ENCODE results near the gene CDK4. TPM values are rescaled to one million over a fixed set of nuclear protein-coding genes. Genes with fewer than 3 reads are reported as not detected.

The CDK4 gene
- total RNA-seq, 1 experiment from 2014 or later = 218 TPM

DNA sequence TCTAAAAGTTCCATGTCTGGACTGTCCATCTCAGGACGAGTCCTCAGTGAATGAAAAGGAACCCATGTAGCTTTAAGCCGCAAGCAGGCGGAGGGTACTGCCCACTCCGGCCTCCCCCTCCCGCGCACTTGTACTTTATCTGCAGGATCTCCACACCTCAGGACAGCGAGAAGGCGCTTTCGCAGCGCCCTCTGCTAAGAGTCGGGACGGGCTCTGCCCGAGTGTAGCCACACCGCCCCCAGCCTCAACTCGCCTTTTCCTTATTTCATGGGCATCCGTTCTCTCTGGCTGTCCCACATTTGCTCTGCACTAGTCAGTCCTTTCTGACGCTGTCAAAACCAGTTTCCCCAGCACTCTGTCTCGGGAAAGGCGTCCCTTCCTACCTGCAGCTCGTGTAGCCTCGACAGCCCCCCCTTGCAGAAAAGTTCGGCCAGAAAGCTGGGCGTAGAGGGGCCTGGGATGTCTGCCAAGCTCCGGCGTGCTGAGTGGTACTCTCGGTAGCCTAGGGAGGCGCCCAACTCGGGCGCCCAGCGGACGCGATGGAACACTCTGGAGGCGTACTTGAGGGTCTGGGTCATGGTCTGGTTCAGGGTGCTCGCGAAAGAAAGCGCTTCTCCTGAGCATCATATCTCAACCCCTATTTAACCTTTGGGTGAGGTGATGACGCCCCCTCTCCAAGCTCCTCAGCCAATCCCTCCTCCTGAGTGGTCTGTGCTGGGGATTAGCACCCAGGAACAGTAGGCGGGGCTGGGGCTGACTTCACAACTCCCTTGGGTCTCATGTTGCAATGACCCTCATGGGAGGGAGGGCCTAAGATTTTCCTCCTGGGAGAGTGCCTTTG lies 14.6 kb upstream of the CDK4 start, which contains the start of gene CYP27B1:
Gene CYP27B1 (minus strand): TSS at position 615 of the 841 bp plus-strand sequence. CDS start 37 bp downstream, at position 578.
- Histone ChIP-seq H4K91ac (ENCODE audit: insufficient read length, low read depth, low read length) (no peak within 1 kb of the TSS), H3K4ac (ENCODE audit: low read depth, low read length) (no peak within 1 kb of the TSS), H3K79me1 (ENCODE audit: insufficient read depth, low read depth, low read length, poor library complexity, severe bottlenecking) (no peaks in the 10 kb centered on the region), H3K23ac (ENCODE audit: insufficient read length, low read depth, low read length) (no peak within 1 kb of the TSS), H2BK12ac (ENCODE audit: insufficient read length, low read depth, low read length) (no peak within 1 kb of the TSS), H4K8ac (replicated peaks; ENCODE audit: insufficient read length, low read depth, low read length) (no peak within 1 kb of the TSS), H2AK5ac (ENCODE audit: insufficient read length, low read length) (no peak within 1 kb of the TSS), H3K56ac (ENCODE audit: insufficient read length, low read depth, low read length) (no peak within 1 kb of the TSS), H3K9me3 (ENCODE audit: control insufficient read depth, low read depth, low read length) (no peaks in the 10 kb centered on the region), H4K5ac (ENCODE audit: insufficient read length, low read depth, low read length) (no peak within 1 kb of the TSS), H3K27me3 (ENCODE audit: insufficient read depth, low read length) (peaks cover 31% of the 10 kb centered on the region; the same call in 1 of the 2 replicates), H2BK5ac (ENCODE audit: insufficient read length, low read length) (no peak within 1 kb of the TSS), H4K20me1 (ENCODE audit: control insufficient read depth, insufficient read depth, insufficient read length) (no peaks in the 10 kb centered on the region), H2BK15ac (ENCODE audit: low read depth, low read length) (no peak within 1 kb of the TSS), H3K18ac (ENCODE audit: insufficient read length, low read depth, low read length) (no peak within 1 kb of the TSS), H3K4me1 (ENCODE audit: insufficient read depth, low read length) (peaks cover 3% of the 10 kb centered on the region; the same call in 1 of the 2 replicates), H3K79me2 (ENCODE audit: insufficient read depth, low read length) (no peaks in the 10 kb centered on the region), H3K23me2 (ENCODE audit: insufficient read length, low read depth, low read length, poor library complexity, severe bottlenecking) (peaks cover 25% of the 10 kb centered on the region), H2BK120ac (ENCODE audit: low read depth, low read length, poor library complexity, severe bottlenecking) (no peak within 1 kb of the TSS), H3T11ph (ENCODE audit: low read length) (no peak within 1 kb of the TSS), H2BK20ac (ENCODE audit: low read depth, low read length, poor library complexity, severe bottlenecking) (no peak within 1 kb of the TSS), H3K27ac (ENCODE audit: insufficient read length, low read depth, low read length) (no peak within 1 kb of the TSS), H3K4me2 (ENCODE audit: insufficient read depth, insufficient read length, low read length) (peak within 1 kb of the TSS; percentile 80), H2AFZ (ENCODE audit: low read length) (no peak within 1 kb of the TSS), H3K9ac (ENCODE audit: extremely low read depth, insufficient read length, low read length) (no peak within 1 kb of the TSS), H3K14ac (ENCODE audit: insufficient read depth, low read length) (no peak within 1 kb of the TSS; the same call in 1 of the 2 replicates)
- H3K4me3 Mint-ChIP-seq = peak within 1 kb of the TSS; percentile 57 to 75
- H3K27me3 Mint-ChIP-seq (ENCODE audit: low read depth) = peaks cover 40% of the 10 kb centered on the region
- H3K36me3 Mint-ChIP-seq (ENCODE audit: insufficient read depth in 1 of 3, low read depth in 3 of 3) = peaks cover 20 to 39% (median 31%) of the 10 kb centered on the region in 3 experiments
- peak within 1 kb of the TSS in 2 of 3 experiments; percentile 44 to 51; a peak in 1 of 7 replicates for H3K27ac Mint-ChIP-seq
- no CpG with 5 or more reads among the region's 38 CpGs for WGBS (ENCODE audit: extremely low coverage, insufficient read length, low lambda C conversion rate)
- peak; percentile 87 for DNase-seq
- H3K4me1 Mint-ChIP-seq = peaks cover 32 to 47% of the 10 kb centered on the region in 2 experiments
- H3K9me3 Mint-ChIP-seq = no peaks in the 10 kb centered on the region
- TF ChIP-seq, protein P1, sequence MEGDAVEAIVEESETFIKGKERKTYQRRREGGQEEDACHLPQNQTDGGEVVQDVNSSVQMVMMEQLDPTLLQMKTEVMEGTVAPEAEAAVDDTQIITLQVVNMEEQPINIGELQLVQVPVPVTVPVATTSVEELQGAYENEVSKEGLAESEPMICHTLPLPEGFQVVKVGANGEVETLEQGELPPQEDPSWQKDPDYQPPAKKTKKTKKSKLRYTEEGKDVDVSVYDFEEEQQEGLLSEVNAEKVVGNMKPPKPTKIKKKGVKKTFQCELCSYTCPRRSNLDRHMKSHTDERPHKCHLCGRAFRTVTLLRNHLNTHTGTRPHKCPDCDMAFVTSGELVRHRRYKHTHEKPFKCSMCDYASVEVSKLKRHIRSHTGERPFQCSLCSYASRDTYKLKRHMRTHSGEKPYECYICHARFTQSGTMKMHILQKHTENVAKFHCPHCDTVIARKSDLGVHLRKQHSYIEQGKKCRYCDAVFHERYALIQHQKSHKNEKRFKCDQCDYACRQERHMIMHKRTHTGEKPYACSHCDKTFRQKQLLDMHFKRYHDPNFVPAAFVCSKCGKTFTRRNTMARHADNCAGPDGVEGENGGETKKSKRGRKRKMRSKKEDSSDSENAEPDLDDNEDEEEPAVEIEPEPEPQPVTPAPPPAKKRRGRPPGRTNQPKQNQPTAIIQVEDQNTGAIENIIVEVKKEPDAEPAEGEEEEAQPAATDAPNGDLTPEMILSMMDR (conservative IDR thresholded peaks at IDR 0.05) = no peak; the same call in 2 of the 3 replicates

Data from H9 (cell line).